HG03135 (cell line): ENCODE measurements around the gene ALDOA.
"Not testable (repeated sequence)": the region's sequence is repeated elsewhere in the genome, so short reads cannot be mapped to it uniquely, and the experiment has no call there.

Source experiments
- ATAC-seq: cut with Tn5 transposase; IDR thresholded peaks from one replicate; pipeline ENCODE4 v1.9.1; 2021; ENCODE audit warnings: mild to moderate bottlenecking, moderate library complexity; ENCODE audit not compliant: unreplicated experiment

The ALDOA gene

DNA sequence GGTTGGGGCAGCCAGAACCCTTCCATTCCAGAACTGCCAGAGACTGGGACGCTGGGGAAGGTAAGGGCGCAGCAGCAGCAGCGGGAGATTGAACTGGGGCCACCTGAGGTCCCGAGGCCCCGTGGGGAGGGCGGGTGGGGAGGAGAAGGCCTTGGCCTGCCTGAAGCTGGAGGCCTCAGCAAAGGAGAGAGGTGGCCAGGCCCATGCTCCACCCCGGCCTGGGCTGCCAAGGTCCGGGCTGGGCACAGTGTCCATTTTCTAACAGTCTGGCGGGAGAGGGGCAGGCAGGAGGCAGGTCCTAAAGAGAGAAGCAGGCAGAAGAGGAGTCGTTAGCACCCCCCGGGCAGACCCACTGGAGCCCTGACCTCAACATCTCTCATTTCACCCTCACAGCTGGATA, 48.9 kb downstream of the ALDOA start:
- ATAC-seq, result no peak

DNA sequence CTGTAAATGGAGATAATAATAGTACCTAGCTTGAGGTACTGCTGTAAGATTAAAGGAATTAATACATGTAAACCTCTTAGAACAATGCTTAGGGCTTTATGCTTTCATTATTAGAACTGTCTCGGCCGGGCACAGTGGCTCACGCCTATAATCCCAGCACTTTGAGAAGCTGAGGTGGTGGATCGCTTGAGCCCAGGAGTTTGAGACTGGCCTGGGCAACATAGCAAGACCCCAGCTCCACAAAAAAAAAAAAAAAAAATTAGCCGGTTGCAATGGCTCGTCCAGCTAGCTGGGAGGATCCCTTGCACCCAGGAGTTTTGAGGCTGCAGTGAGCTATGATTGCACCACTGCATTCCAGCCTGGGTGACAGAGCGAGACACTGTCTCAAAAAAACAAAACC, 49.3 kb downstream of the ALDOA start:
- ATAC-seq, result not testable (repeated sequence)

DNA sequence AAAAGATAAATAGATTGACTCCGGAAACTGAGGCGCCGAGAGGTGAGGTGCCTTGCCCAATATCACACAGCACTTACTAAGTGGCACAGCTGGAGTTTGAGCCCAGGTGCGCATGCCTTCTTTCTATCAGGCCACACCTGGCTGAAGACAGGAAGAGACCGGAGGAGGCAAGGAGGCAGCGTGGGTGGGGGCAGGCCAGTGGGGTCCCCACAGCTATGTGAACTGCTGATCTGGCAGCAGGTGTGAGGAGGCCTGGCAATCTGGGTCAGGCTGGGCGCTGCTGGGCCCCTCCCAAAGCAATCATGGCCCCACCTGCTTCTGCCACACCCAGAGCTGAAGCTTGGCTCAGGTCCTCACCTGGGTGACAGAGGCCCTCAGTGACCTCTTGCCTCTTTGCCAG, 49.7 kb downstream of the ALDOA start:
- ATAC-seq, result no peak

DNA sequence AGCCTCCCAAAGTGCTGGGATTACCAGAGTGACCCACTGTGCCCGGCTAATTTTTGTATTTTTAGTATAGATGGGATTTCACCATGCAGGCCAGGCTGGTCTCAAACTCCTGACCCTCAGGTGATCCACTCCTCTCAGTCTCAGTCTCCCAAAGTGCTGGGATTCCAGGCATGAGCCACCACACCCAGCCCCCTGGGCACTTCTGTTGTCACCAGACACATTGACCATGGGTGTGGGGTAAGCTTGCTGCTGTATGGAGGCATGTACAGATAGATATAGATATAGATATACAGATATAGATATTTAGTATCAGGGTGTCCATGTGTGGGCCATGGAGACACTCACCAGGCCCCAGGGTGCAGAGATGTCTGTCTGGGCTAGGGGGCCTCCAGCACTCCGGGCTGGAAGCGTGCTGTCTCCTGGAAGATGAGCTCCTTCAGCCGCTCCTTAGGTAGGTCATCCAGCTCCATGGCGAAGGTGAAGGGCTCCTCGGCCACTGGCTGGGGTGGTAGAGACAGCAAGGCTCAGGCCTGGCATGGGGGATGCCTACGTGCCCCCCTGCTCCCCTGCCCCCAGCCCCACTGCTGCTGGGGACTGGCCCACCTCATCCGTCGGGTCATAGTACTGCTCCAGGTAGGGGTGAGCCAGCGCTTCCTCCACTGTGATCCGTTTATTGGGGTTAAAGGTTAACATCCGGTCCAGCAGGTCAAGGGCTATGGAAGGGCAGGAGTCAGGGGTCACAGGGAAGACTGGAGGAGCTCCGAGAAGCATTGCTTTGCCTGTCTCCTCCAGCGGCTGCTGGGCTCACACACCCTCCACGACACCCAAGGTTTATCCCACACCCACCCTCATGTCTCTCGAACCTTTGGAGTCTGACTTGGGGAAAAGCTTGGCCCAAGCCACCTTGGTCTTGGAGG, 51.0 kb downstream of the ALDOA start:
- no peak for ATAC-seq

DNA sequence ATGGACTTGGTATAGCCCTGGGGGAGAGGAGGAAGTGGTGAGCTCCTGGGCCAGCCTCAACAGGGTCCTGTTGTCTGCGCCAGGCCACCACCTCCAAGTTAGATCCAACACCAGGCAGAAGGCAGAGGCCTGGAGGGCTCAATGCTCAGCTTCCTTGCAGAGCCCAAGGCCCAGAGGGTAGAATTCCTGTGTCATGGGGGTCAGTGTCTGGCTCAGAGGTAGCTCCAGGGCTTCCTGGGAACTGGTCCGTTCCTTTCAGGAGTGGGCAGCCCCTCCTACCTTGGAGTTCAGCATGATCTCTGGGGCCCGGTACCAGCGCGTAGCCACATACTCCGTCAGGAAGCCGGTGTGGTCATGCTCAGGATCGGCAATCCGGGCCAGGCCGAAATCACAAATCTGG, 52.2 kb downstream of the ALDOA start:
- ATAC-seq, result no peak

DNA sequence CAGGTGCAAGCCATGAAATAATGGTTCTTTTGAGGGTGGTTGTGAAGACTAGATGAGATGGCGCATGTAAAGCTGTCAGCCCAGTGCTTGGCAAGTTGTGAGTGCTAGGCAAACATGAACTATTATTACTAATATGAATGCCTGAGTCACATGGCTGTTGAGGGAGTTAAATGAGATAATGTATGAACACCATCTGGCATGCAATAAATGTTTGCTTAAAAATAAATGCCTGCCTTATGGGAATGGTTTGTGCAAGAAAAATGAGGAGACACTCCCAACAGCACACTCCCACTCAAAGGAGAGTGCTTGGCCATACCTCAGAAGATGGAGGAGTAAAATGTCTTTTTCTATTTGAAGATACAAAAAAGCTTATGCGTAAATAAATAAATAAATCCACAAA, 53.9 kb downstream of the ALDOA start:
- no peak for ATAC-seq
